HEK293T (cell line): ENCODE data around the gene RPA3.

ENCODE experiments used
- CTCF ChIA-PET: fragments of 350-600 bp; formaldehyde crosslinking; extraction: SDS; loops from one replicate; lab custom pipeline; 2021; ENCODE audit warnings: antibody characterized with exemption, inconsistent platforms; lab: Yijun Ruan, JAX
- POLR2A ChIA-PET: fragments of 350-600 bp; formaldehyde crosslinking; extraction: SDS; loops from one replicate; lab custom pipeline; 2020; ENCODE audit warnings: antibody characterized with exemption, inconsistent platforms; lab: Yijun Ruan, JAX
- DNase-seq: peaks from one replicate; pipeline ENCODE4 v3.0.0; 2012; ENCODE audit warnings: mixed read lengths; ENCODE audit errors: extremely low spot score
- ARNT ChIP-seq: fragments of 450-650 bp; IDR thresholded peaks from 2 replicates; pipeline ENCODE4 v1.6.1; 2017; ENCODE audit warnings: mild to moderate bottlenecking
- BHLHE40 ChIP-seq: fragments of 450-650 bp; IDR thresholded peaks from 2 replicates; pipeline ENCODE4 v1.6.1; 2016; ENCODE audit warnings: mild to moderate bottlenecking, moderate library complexity, borderline replicate concordance
- CTBP1 ChIP-seq: fragments of 450-650 bp; IDR thresholded peaks from 2 replicates; pipeline ENCODE4 v1.6.1; 2016; ENCODE audit warnings: borderline replicate concordance
- ELF4 ChIP-seq: fragments of 450-650 bp; IDR thresholded peaks from 2 replicates; pipeline ENCODE4 v1.6.1; 2017; ENCODE audit warnings: antibody characterized with exemption
- FOXA1 ChIP-seq: fragments of 450-650 bp; IDR thresholded peaks from 2 replicates; pipeline ENCODE4 v1.6.1; 2016; ENCODE audit warnings: mild to moderate bottlenecking
- FOXK2 ChIP-seq: fragments of 450-650 bp; IDR thresholded peaks from 2 replicates; pipeline ENCODE4 v1.6.1; 2016; ENCODE audit warnings: mild to moderate bottlenecking
- FOXM1 ChIP-seq: fragments of 450-650 bp; IDR thresholded peaks from 2 replicates; pipeline ENCODE4 v1.6.1; 2017; ENCODE audit warnings: mild to moderate bottlenecking, borderline replicate concordance
- HDGF ChIP-seq: fragments of 450-650 bp; IDR thresholded peaks from 2 replicates; pipeline ENCODE4 v1.6.1; 2017; ENCODE audit warnings: antibody characterized with exemption, borderline replicate concordance
- L3MBTL2 ChIP-seq: fragments of 450-650 bp; conservative IDR thresholded peaks from 2 replicates; pipeline ENCODE4 v1.6.1; 2016; ENCODE audit warnings: mild to moderate bottlenecking
- LEF1 ChIP-seq: fragments of 450-650 bp; IDR thresholded peaks from 2 replicates; pipeline ENCODE4 v1.6.1; 2017; ENCODE audit warnings: mild to moderate bottlenecking, borderline replicate concordance
- NFRKB ChIP-seq: fragments of 450-650 bp; IDR thresholded peaks from 2 replicates; pipeline ENCODE4 v1.6.1; 2016; ENCODE audit warnings: mild to moderate bottlenecking, moderate library complexity
- PKNOX1 ChIP-seq: fragments of 450-650 bp; IDR thresholded peaks from 2 replicates; pipeline ENCODE4 v1.6.1; 2016
- SP1 ChIP-seq: fragments of 450-650 bp; IDR thresholded peaks from 2 replicates; pipeline ENCODE4 v1.6.1; 2017
- SUZ12 ChIP-seq: fragments of 450-650 bp; IDR thresholded peaks from 2 replicates; pipeline ENCODE4 v1.6.1; 2016; ENCODE audit warnings: mild to moderate bottlenecking
- TARDBP ChIP-seq: fragments of 450-650 bp; IDR thresholded peaks from 2 replicates; pipeline ENCODE4 v1.6.1; 2016
- ZNF384 ChIP-seq: fragments of 450-650 bp; IDR thresholded peaks from 2 replicates; pipeline ENCODE4 v1.6.1; 2016

Gene RPA3

GRCh38 chr7:7718492-7718891 is at the start of gene RPA3:
Gene RPA3, minus strand, starts transcription at chr7:7718607. Its CDS starts 78,189 bp downstream, at chr7:7640418.
- no peak for DNase-seq
- ChIA-PET POLR2A (no interaction called here), CTCF (no interaction called here)
- TF ChIP-seq FOXK2 (no peak), ZNF384 (no peak), FOXM1 (no peak), ARNT (no peak), TARDBP (no peak), L3MBTL2 (no peak), LEF1 (no peak), SP1 (no peak), ELF4 (no peak), CTBP1 (no peak)

GRCh38 chr7:7766671-7767070 is 48.3 kb upstream of the RPA3 start:
- DNase-seq: no peak
- CTCF ChIA-PET: no interaction called here

GRCh38 chr7:7765422-7765821 is 47.0 kb upstream of the RPA3 start:
- TF ChIP-seq HDGF (no peak), TARDBP (no peak), NFRKB (no peak), SP1 (no peak), LEF1 (no peak), FOXA1 (no peak), ZNF384 (no peak), FOXM1 (no peak), ARNT (no peak), FOXK2 (no peak), CTBP1 (no peak)
- ChIA-PET CTCF (interaction anchor here (1.1 to 1.3 kb wide), 3 partner anchors 12 to 452 kb away, joined by 3 read pairs; no protein-coding TSS in a partner anchor), POLR2A (no interaction called here)
- no peak for DNase-seq

More at GRCh38 chr7:7766671-7767070, 48.3 kb upstream of the RPA3 start:
- POLR2A ChIA-PET: no interaction called here
- TF ChIP-seq FOXK2 (no peak), L3MBTL2 (no peak), NFRKB (no peak), ARNT (no peak), ELF4 (no peak), ZNF384 (no peak), SUZ12 (no peak), CTBP1 (no peak), TARDBP (no peak), FOXA1 (no peak), PKNOX1 (no peak), LEF1 (no peak), SP1 (no peak), FOXM1 (no peak)

- POLR2A ChIA-PET: no interaction called here
- TF ChIP-seq L3MBTL2 (no peak), ZNF384 (no peak), CTBP1 (no peak), SP1 (no peak), HDGF (no peak), FOXA1 (no peak), SUZ12 (no peak), NFRKB (no peak), TARDBP (no peak), LEF1 (no peak), ELF4 (no peak), FOXK2 (no peak), PKNOX1 (no peak), BHLHE40 (no peak), ARNT (no peak), FOXM1 (no peak)
- CTCF ChIA-PET: interaction anchor here (0.7 to 1.3 kb wide), 4 partner anchors 84 to 452 kb away, joined by 3 read pairs; no protein-coding TSS in a partner anchor
- DNase-seq: no peak
Measured at GRCh38 chr7:7764520-7765396, 46.4 kb upstream of the RPA3 start.

GRCh38 chr7:7761974-7762779 is 43.8 kb upstream of the RPA3 start:
- CTCF ChIA-PET: interaction anchor here (1.7 kb wide), 1 partner anchor 81 kb away, joined by 9 read pairs; no protein-coding TSS in a partner anchor
- DNase-seq: no peak
- TF ChIP-seq PKNOX1 (peak; percentile 28; the same call in 1 of the 2 replicates), TARDBP (no peak)
- POLR2A ChIA-PET: no interaction called here
